ENCODE measurements around the gene EVI5.

The EVI5 gene

GRCh38 chr1:92475029-92475428, 309.9 kb downstream of the EVI5 start:
- TF ChIP-seq, protein P1, sequence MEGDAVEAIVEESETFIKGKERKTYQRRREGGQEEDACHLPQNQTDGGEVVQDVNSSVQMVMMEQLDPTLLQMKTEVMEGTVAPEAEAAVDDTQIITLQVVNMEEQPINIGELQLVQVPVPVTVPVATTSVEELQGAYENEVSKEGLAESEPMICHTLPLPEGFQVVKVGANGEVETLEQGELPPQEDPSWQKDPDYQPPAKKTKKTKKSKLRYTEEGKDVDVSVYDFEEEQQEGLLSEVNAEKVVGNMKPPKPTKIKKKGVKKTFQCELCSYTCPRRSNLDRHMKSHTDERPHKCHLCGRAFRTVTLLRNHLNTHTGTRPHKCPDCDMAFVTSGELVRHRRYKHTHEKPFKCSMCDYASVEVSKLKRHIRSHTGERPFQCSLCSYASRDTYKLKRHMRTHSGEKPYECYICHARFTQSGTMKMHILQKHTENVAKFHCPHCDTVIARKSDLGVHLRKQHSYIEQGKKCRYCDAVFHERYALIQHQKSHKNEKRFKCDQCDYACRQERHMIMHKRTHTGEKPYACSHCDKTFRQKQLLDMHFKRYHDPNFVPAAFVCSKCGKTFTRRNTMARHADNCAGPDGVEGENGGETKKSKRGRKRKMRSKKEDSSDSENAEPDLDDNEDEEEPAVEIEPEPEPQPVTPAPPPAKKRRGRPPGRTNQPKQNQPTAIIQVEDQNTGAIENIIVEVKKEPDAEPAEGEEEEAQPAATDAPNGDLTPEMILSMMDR (IDR thresholded peaks at IDR 0.05; ENCODE audit: low read length, missing control alignments) = no peak
- H3K4me3 ChIP-seq (replicated peaks; ENCODE audit: low read depth, low read length) = no peak overlapping the region
- DNase-seq (ENCODE audit: low read depth) = no peak

GRCh38 chr1:92473781-92474495, 311.0 kb downstream of the EVI5 start:
- TF ChIP-seq, protein P1 (IDR thresholded peaks at IDR 0.05; ENCODE audit: low read length, missing control alignments) = no peak
- no peak for DNase-seq (ENCODE audit: low read depth)
- no peak overlapping the region for H3K4me3 ChIP-seq (replicated peaks; ENCODE audit: low read depth, low read length)

GRCh38 chr1:92470216-92470615, 314.7 kb downstream of the EVI5 start:
- no peak for DNase-seq (ENCODE audit: low read depth)

GRCh38 chr1:92466683-92467352, 318.1 kb downstream of the EVI5 start:
- TF ChIP-seq, protein P1 (IDR thresholded peaks at IDR 0.05; ENCODE audit: low read length, missing control alignments) = no peak
- no peak overlapping the region for H3K4me3 ChIP-seq (replicated peaks; ENCODE audit: low read depth, low read length)
- no peak for DNase-seq (ENCODE audit: low read depth)

More at GRCh38 chr1:92470216-92470615, 314.7 kb downstream of the EVI5 start:
- H3K4me3 ChIP-seq (replicated peaks; ENCODE audit: low read depth, low read length) = no peak overlapping the region
- TF ChIP-seq, protein P1 (IDR thresholded peaks at IDR 0.05; ENCODE audit: low read length, missing control alignments) = no peak

DNA sequence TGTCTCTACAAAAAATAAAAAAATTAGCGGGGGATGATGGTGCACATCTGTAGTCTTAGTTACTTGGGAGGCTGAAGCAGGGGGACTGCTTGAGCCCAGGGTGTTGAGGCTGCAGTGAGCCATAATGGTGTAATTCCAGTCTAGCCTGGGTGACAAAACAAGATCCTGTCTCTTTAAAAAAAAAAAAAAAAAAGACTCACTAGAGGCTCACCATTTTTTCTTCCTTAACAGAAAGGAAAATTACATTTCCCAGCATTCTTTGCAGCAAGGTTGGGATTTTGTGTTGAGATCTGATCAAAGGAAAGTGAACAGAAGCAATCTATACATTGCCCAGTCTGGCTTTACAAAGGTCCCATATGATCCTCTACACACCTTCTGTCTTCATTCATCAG, 319.7 kb downstream of the EVI5 start:
- no peak overlapping the region for H3K4me3 ChIP-seq (replicated peaks; ENCODE audit: low read depth, low read length)
- TF ChIP-seq, protein P1 (IDR thresholded peaks at IDR 0.05; ENCODE audit: low read length, missing control alignments) = no peak
- no peak for DNase-seq (ENCODE audit: low read depth)

GRCh38 chr1:92464588-92465255, 320.2 kb downstream of the EVI5 start:
- no peak overlapping the region for H3K4me3 ChIP-seq (replicated peaks; ENCODE audit: low read depth, low read length)
- TF ChIP-seq, protein P1 (IDR thresholded peaks at IDR 0.05; ENCODE audit: low read length, missing control alignments) = no peak
- DNase-seq (ENCODE audit: low read depth) = no peak

Data from fibroblast of pulmonary artery (primary cell).